ENCODE results near the gene TRPM3.

Gene TRPM3

GRCh38 chr9:70941191-70941590, 180.2 kb downstream of the TRPM3 start:
- DNase-seq, result no peak

DNA sequence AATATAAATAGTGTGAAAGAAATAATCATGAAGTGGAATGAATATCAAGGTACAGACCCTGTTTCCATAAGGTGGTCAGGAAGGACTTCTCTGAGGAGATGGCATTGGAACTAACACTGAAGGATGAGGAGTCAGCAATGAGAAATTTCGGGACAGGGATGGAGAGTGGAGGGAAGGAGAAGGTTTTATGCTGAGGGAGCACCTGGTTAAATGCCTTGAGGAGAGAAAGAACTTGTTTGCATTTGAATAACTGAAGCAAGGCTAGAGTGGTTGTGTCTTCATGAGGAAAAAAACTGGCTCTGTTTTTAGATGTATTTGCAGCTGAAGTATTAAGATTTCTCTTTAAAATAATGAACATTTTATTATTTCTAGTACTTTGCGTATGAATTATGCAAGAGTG, 180.8 kb downstream of the TRPM3 start:
- no peak for DNase-seq

GRCh38 chr9:70936536-70936935, 184.9 kb downstream of the TRPM3 start:
- DNase-seq, result no peak

- DNase-seq, result no peak
Observed at GRCh38 chr9:70935856-70936255, 185.6 kb downstream of the TRPM3 start.

DNA sequence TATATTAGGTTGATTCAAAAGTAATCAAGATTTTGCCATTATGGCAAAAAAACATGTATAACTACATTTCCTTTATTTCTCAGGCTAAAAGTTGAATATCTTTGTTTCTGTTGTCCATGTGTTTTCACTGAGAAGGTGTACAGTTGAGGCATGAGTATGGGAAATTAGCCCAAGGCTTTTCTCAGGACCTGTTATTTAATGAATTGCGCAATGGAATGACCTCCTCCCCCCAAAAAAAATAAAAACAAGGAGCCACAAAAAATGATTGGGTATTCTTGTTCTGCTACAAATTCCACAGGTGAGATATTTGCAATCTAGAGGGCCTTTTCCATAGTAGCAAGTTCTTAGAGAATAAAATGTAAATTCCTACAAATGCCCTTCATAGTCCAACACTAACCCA, 186.8 kb downstream of the TRPM3 start:
- DNase-seq, result no peak

GRCh38 chr9:70933321-70933720, 188.1 kb downstream of the TRPM3 start:
- DNase-seq, result no peak

DNA sequence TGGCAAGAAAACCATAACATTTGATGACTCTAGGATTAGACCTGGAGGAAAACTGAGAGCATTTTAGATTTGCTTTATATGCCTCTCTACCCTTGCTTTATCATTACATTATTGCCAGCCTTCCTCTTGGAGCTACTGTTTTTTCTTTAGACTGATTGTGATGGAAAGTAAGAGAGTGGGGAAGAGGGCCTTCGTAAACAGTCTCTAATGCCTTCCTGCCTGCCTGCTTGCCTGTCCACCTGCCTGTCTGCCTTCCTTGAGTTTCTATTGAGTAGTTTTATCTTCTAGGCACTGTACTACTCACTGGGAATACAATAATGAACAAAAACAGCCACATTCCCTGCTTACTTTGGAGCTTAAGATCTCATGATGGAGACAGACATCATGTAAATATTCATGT, 189.3 kb downstream of the TRPM3 start:
- no peak for DNase-seq

- DNase-seq, result no peak
Observed at GRCh38 chr9:70927530-70927929, 193.9 kb downstream of the TRPM3 start.

GRCh38 chr9:70924895-70925547, 196.4 kb downstream of the TRPM3 start:
- peak; percentile 8 for DNase-seq

- no peak for DNase-seq
Observed at GRCh38 chr9:70924380-70924779, 197.0 kb downstream of the TRPM3 start.

GRCh38 chr9:70923961-70924360, 197.5 kb downstream of the TRPM3 start:
- no peak for DNase-seq

GRCh38 chr9:70921136-70921535, 200.3 kb downstream of the TRPM3 start:
- no peak for DNase-seq

GRCh38 chr9:70917277-70917676, 204.1 kb downstream of the TRPM3 start:
- no peak for DNase-seq

- DNase-seq, result no peak
Observed at GRCh38 chr9:70911791-70912190, 209.6 kb downstream of the TRPM3 start.

GRCh38 chr9:70910598-70910997, 210.8 kb downstream of the TRPM3 start:
- DNase-seq, result no peak

- no peak for DNase-seq
Observed at GRCh38 chr9:70902692-70903131, 218.7 kb downstream of the TRPM3 start.

DNA sequence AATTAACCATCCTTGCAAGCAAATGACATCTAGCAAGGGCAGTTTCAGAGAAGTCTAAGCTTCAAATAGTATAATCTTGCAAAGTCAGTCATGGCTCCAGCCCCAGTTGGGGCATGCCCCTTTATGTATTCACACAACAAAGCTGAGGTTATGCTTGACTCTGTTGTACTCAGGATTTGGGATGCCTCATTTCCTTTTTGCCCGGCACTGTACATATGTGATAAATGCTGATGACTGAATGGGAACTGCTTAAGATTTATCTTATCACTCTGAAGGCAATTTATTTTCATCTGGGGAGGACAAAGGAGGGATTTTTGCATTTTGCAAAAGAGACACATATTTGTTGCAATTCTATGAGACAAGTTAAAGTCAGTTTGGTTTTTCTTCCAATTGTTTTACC, 219.2 kb downstream of the TRPM3 start:
- DNase-seq, result no peak

- DNase-seq, result no peak
Observed at GRCh38 chr9:70901746-70902145, 219.7 kb downstream of the TRPM3 start.

- DNase-seq, result no peak
Observed at GRCh38 chr9:70901013-70901412, 220.4 kb downstream of the TRPM3 start.

DNA sequence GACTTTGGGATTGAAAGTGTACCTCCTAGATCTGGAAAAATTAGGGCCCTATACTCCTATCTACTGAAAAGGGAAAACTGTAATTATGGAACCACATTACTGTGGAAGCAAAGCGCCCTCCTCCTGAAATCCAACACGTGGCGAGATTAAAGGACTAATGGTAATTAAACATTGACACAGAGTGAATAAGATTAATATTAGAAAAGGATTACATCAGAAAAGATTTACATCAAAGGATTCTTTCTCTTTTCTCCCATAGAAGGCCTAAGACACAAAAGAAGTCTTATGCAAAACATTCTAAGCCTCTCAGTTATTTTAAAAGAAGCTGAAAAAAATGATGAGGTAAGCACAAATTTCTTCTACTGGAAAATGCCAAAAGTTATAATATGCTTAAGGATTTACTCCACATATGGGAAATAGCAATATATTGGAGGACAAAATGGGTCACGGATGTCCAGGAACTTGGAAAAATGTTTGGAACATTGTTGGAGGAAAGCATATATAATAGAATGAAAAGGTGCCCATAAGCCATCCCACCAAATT, 227.8 kb downstream of the TRPM3 start:
- DNase-seq, result no peak

- no peak for DNase-seq
Observed at GRCh38 chr9:70888471-70888870, 232.9 kb downstream of the TRPM3 start.

DNA sequence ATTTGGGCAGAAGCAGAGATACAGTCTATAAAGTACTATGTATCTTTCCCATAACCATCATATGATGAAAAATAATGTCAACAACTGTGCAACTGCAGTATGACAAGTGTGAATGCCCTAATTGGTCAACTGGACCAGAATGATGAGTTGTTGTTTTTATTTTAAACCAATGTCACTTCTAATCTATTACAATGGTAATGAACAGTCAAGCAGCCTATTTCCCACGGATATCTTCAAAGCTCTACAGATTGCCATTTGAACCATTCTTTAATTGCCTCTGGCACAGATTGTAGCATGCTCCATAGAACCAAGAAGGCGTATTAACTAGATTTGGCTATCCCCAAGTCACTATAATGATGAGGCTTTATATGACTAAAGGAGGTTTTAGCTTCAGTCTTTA, 233.6 kb downstream of the TRPM3 start:
- DNase-seq, result no peak

- DNase-seq, result no peak
Observed at GRCh38 chr9:70883963-70884793, 237.2 kb downstream of the TRPM3 start.

DNA sequence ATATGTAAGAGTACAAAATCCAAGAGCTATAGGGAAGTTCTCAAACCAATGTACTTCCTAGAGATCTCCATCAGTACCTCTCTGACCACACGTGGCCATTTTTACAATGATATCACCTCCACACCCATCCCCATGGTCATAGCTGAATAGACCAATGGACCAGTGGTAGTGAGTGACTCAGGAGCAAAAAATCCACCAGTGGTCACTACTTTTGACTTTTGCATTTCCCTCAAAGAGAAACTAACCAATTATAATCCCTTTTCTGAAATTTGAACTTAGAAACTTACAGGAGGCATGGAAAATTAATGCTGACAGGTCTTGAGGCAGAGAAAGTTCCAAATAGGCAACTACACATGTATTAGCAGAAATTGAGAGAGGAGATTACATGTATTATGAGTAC, 238.4 kb downstream of the TRPM3 start:
- DNase-seq, result no peak
